A549 (cell line): ENCODE data around the gene CACTIN. TPM values are rescaled to one million over a fixed set of nuclear protein-coding genes. Genes with fewer than 3 reads are reported as not detected.
A peak's percentile ranks its signal among the peaks of the same experiment; 100 is the strongest.

ENCODE experiments used
- ATAC-seq, 2 experiments: fragments of 200-7000 bp in 1 of 2; fragments of >200 bp in 1 of 2; cut with Nextera tagmentation in 1 of 2; cut with Tn5 transposase in 1 of 2; 3 replicates each; pipeline versions ENCODE4 v1.8.0 to v1.9.1; 2018 to 2020; ENCODE audit warnings: mild to moderate bottlenecking in 1 of 2, moderate library complexity in 1 of 2
- CTCF ChIA-PET: fragments of 300-600 bp; sonication (Branson Sonifier 250); formaldehyde crosslinking; extraction: SDS; loops from one replicate; lab custom pipeline; 2021; ENCODE audit warnings: antibody characterized with exemption, inconsistent platforms; lab: Yijun Ruan, JAX
- POLR2A ChIA-PET: fragments of 350-600 bp; formaldehyde crosslinking; extraction: SDS; loops from one replicate; lab custom pipeline; 2021; ENCODE audit warnings: antibody characterized with exemption, inconsistent platforms; lab: Yijun Ruan, JAX
- DNase-seq, 2 experiments: peaks; one replicate each; pipeline versions ENCODE4 v3.0.0 to v3.0.0-alpha.2; 2011 to 2016; ENCODE audit warnings: low read depth in 1 of 2, low spot score in 1 of 2
- FAIRE-seq: peaks from 2 replicates; lab custom pipeline; 2011; peaks lifted over from hg19 to GRCh38; lab: Jason Lieb, UNC
- H3K27ac ChIP-seq, 2 experiments: fragments of >200 bp; sonication (Bioruptor Twin); formaldehyde crosslinking; 3 replicates each; pipeline ENCODE4 v1.5.1; 2016 to 2017
- H3K4me1 ChIP-seq: fragments of >200 bp; sonication (Bioruptor Twin); formaldehyde crosslinking; 3 replicates; pipeline ENCODE4 v1.6.1; 2016
- H3K4me2 ChIP-seq: fragments of >200 bp; sonication (Bioruptor Twin); formaldehyde crosslinking; 3 replicates; pipeline ENCODE4 v1.6.1; 2016
- H3K4me3 ChIP-seq: fragments of >200 bp; sonication (Bioruptor Twin); formaldehyde crosslinking; 3 replicates; pipeline ENCODE4 v1.5.1; 2016
- H3K9me3 ChIP-seq: fragments of >200 bp; sonication (Bioruptor Twin); formaldehyde crosslinking; 3 replicates; pipeline ENCODE4 v1.6.1; 2016
- RFX5 ChIP-seq: fragments of 450-650 bp; IDR thresholded peaks from 2 replicates; pipeline ENCODE4 v1.7.1; 2014; ENCODE audit warnings: antibody characterized with exemption, mild to moderate bottlenecking, moderate library complexity
- ZFP36 ChIP-seq: fragments of 450-650 bp; IDR thresholded peaks from 2 replicates; pipeline ENCODE4 v1.6.1; 2014; ENCODE audit warnings: borderline replicate concordance; ENCODE audit not compliant: partially characterized antibody
- WGBS: methylation state at CpG from one replicate; pipeline ENCODE4 v1.1.6; 2017; ENCODE audit errors: missing lambda C conversion rate; 5-methylcytosine and 5-hydroxymethylcytosine counted together
- polyA plus RNA-seq, 4 experiments: library from polyadenylated mRNA; depleted of rRNA in 3 of 4; stranded (reverse); fragments of >200 nt; fragmentation: RNase III in 1 of 4; extraction: RNeasy Plus Mini Kit Qiagen cat#74134 plus additional on column Dnase treatment in 1 of 4; gene quantifications; 2 replicates in 3 of 4; 3 replicates in 1 of 4; pipeline ENCODE4 v1.2.3, GENCODE V29; 2011 to 2017
- small RNA-seq, 6 experiments: library from RNA; depleted of rRNA; stranded (forward); fragments of <200 nt; gene quantifications; one replicate each; pipeline ENCODE3, GENCODE V24; 2012

The CACTIN gene
- polyA plus RNA-seq, 2 of the 4 experiments (the other 2 are of a cell fraction) = 8.3 to 14.9 TPM

GRCh38 chr19:3563709-3564524 is 62.7 kb downstream of the CACTIN start:
- Histone ChIP-seq H3K9me3 (no peaks in the 10 kb centered on the region), H3K4me2 (no peak overlapping the region; the same call in 2 of the 3 replicates), H3K4me1 (peaks cover 41% of the 10 kb centered on the region), H3K27ac (peak overlapping the region; percentile 76 to 89), H3K4me3 (no peak overlapping the region)
- no peak for ATAC-seq
- FAIRE-seq = no peak
- DNase-seq = no peak
- 92% methylated on average over 14 of the region's 17 CpGs for WGBS
- POLR2A ChIA-PET = no interaction called here
- CTCF ChIA-PET = interaction anchor here (0.7 to 3.2 kb wide), 3 partner anchors 19 to 143 kb away, joined by 3 to 15 read pairs (median 3); no protein-coding TSS in a partner anchor
- TF ChIP-seq ZFP36 (peak; percentile 61), RFX5 (no peak)

Small RNAs within 50 kb of the gene (small RNA-seq; reads per million reads assigned to genes)
- gene AC005786.1 = 0 reads per million in 6 experiments

Other genes starting within 250 kb of the CACTIN start
- gene SMIM24, start 146.3 kb downstream of the CACTIN start, polyA plus RNA-seq (2011; rRNA removed) = 1.1 and 1.2 TPM in 2 replicates
- gene SMIM24, start 146.3 kb downstream of the CACTIN start, polyA plus RNA-seq (2017; fragmentation: RNase III; extraction: RNeasy Plus Mini Kit Qiagen cat#74134 plus additional on column Dnase treatment) = 0.62 to 1.0 TPM (median 0.67 TPM) in 3 replicates
- not detected in 2 replicates for gene SMIM44, start 143.3 kb downstream of the CACTIN start, polyA plus RNA-seq (2011; rRNA removed)
- not detected in 3 replicates for gene SMIM44, start 143.3 kb downstream of the CACTIN start, polyA plus RNA-seq (2017; fragmentation: RNase III; extraction: RNeasy Plus Mini Kit Qiagen cat#74134 plus additional on column Dnase treatment)
- gene DOHH, start 126.1 kb downstream of the CACTIN start, polyA plus RNA-seq (2011; rRNA removed) = 3.3 and 4.6 TPM in 2 replicates
- 12.1 to 14.2 TPM (median 13.3 TPM) in 3 replicates for gene DOHH, start 126.1 kb downstream of the CACTIN start, polyA plus RNA-seq (2017; fragmentation: RNase III; extraction: RNeasy Plus Mini Kit Qiagen cat#74134 plus additional on column Dnase treatment)
- 13.9 and 14.4 TPM in 2 replicates for gene FZR1, start 120.5 kb downstream of the CACTIN start, polyA plus RNA-seq (2011; rRNA removed)
- 15.5 to 19.1 TPM (median 18.1 TPM) in 3 replicates for gene FZR1, start 120.5 kb downstream of the CACTIN start, polyA plus RNA-seq (2017; fragmentation: RNase III; extraction: RNeasy Plus Mini Kit Qiagen cat#74134 plus additional on column Dnase treatment)
- gene TEKTIP1, start 87.6 kb downstream of the CACTIN start, polyA plus RNA-seq (2011; rRNA removed) = not detected in 2 replicates
- not detected in 3 replicates for gene TEKTIP1, start 87.6 kb downstream of the CACTIN start, polyA plus RNA-seq (2017; fragmentation: RNase III; extraction: RNeasy Plus Mini Kit Qiagen cat#74134 plus additional on column Dnase treatment)
- 52.5 and 54.9 TPM in 2 replicates for gene MFSD12, start 69.2 kb downstream of the CACTIN start, polyA plus RNA-seq (2011; rRNA removed)
- gene MFSD12, start 69.2 kb downstream of the CACTIN start, polyA plus RNA-seq (2017; fragmentation: RNase III; extraction: RNeasy Plus Mini Kit Qiagen cat#74134 plus additional on column Dnase treatment) = 101 to 115 TPM (median 109 TPM) in 3 replicates
- 19.6 and 24.2 TPM in 2 replicates for gene HMG20B, start 53.8 kb downstream of the CACTIN start, polyA plus RNA-seq (2011; rRNA removed)
- 40.0 to 47.1 TPM (median 46.6 TPM) in 3 replicates for gene HMG20B, start 53.8 kb downstream of the CACTIN start, polyA plus RNA-seq (2017; fragmentation: RNase III; extraction: RNeasy Plus Mini Kit Qiagen cat#74134 plus additional on column Dnase treatment)
- 0.05 and 0.20 TPM in 2 replicates for gene GIPC3, start 41.3 kb downstream of the CACTIN start, polyA plus RNA-seq (2011; rRNA removed)
- 0.07 to 0.15 TPM (median 0.12 TPM) in 3 replicates for gene GIPC3, start 41.3 kb downstream of the CACTIN start, polyA plus RNA-seq (2017; fragmentation: RNase III; extraction: RNeasy Plus Mini Kit Qiagen cat#74134 plus additional on column Dnase treatment)
- 0.13 and 0.26 TPM in 2 replicates for gene TBXA2R, start 19.9 kb downstream of the CACTIN start, polyA plus RNA-seq (2011; rRNA removed)
- 0.49 to 0.62 TPM (median 0.49 TPM) in 3 replicates for gene TBXA2R, start 19.9 kb downstream of the CACTIN start, polyA plus RNA-seq (2017; fragmentation: RNase III; extraction: RNeasy Plus Mini Kit Qiagen cat#74134 plus additional on column Dnase treatment)
- gene PIP5K1C, start 73.7 kb upstream of the CACTIN start, polyA plus RNA-seq (2011; rRNA removed) = 2.6 and 3.5 TPM in 2 replicates
- 8.1 to 9.5 TPM (median 9.3 TPM) in 3 replicates for gene PIP5K1C, start 73.7 kb upstream of the CACTIN start, polyA plus RNA-seq (2017; fragmentation: RNase III; extraction: RNeasy Plus Mini Kit Qiagen cat#74134 plus additional on column Dnase treatment)
- gene TJP3, start 81.6 kb upstream of the CACTIN start, polyA plus RNA-seq (2011; rRNA removed) = 2.3 and 4.0 TPM in 2 replicates
- gene TJP3, start 81.6 kb upstream of the CACTIN start, polyA plus RNA-seq (2017; fragmentation: RNase III; extraction: RNeasy Plus Mini Kit Qiagen cat#74134 plus additional on column Dnase treatment) = 1.4 to 1.8 TPM (median 1.5 TPM) in 3 replicates
- 5.5 and 6.9 TPM in 2 replicates for gene APBA3, start 134.9 kb upstream of the CACTIN start, polyA plus RNA-seq (2011; rRNA removed)
- gene APBA3, start 134.9 kb upstream of the CACTIN start, polyA plus RNA-seq (2017; fragmentation: RNase III; extraction: RNeasy Plus Mini Kit Qiagen cat#74134 plus additional on column Dnase treatment) = 8.7 to 10.0 TPM (median 9.8 TPM) in 3 replicates
- 27.1 and 30.8 TPM in 2 replicates for gene MRPL54, start 135.9 kb upstream of the CACTIN start, polyA plus RNA-seq (2011; rRNA removed)
- 45.3 to 48.9 TPM (median 47.5 TPM) in 3 replicates for gene MRPL54, start 135.9 kb upstream of the CACTIN start, polyA plus RNA-seq (2017; fragmentation: RNase III; extraction: RNeasy Plus Mini Kit Qiagen cat#74134 plus additional on column Dnase treatment)
- not detected in 2 replicates for gene RAX2, start 145.4 kb upstream of the CACTIN start, polyA plus RNA-seq (2011; rRNA removed)
- gene RAX2, start 145.4 kb upstream of the CACTIN start, polyA plus RNA-seq (2017; fragmentation: RNase III; extraction: RNeasy Plus Mini Kit Qiagen cat#74134 plus additional on column Dnase treatment) = not detected in 3 replicates
- gene MATK, start 159.6 kb upstream of the CACTIN start, polyA plus RNA-seq (2011; rRNA removed) = 0.12 and 0.13 TPM in 2 replicates
- gene MATK, start 159.6 kb upstream of the CACTIN start, polyA plus RNA-seq (2017; fragmentation: RNase III; extraction: RNeasy Plus Mini Kit Qiagen cat#74134 plus additional on column Dnase treatment) = 0.25 to 0.45 TPM (median 0.32 TPM) in 3 replicates
- gene ZFR2, start 242.2 kb upstream of the CACTIN start, polyA plus RNA-seq (2011; rRNA removed) = 0.14 and 0.16 TPM in 2 replicates
- gene ZFR2, start 242.2 kb upstream of the CACTIN start, polyA plus RNA-seq (2017; fragmentation: RNase III; extraction: RNeasy Plus Mini Kit Qiagen cat#74134 plus additional on column Dnase treatment) = 0.30 to 0.45 TPM (median 0.39 TPM) in 3 replicates